ENCODE measurements around the gene KRTAP8-1. TPM values are rescaled to one million over a fixed set of nuclear protein-coding genes. Genes with fewer than 3 reads are reported as not detected.

The KRTAP8-1 gene
- polyA plus RNA-seq, 4 donors = not detected

DNA sequence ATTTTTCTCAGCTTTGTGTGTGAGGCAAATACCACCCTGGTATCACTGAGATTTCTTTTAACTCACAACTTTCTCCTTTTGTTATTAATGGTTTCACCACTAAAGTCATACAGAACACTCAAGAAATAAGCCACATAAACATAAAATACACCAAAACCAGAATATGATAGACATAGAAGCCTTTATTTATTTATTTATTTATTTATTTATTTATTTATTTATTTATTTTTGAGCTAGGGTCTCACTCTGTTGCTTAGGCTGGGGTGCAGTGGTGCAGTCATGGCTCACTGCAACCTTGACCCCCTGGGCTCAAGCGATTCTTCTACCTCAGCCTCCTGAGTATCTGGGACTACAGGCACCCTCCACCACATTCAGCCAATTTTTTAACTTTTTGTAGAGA is 12.5 kb downstream of the KRTAP8-1 start:
- WGBS, 3 donors = 84 to 93% (median 92%) methylated on average over 1 of the region's 1 CpG

DNA sequence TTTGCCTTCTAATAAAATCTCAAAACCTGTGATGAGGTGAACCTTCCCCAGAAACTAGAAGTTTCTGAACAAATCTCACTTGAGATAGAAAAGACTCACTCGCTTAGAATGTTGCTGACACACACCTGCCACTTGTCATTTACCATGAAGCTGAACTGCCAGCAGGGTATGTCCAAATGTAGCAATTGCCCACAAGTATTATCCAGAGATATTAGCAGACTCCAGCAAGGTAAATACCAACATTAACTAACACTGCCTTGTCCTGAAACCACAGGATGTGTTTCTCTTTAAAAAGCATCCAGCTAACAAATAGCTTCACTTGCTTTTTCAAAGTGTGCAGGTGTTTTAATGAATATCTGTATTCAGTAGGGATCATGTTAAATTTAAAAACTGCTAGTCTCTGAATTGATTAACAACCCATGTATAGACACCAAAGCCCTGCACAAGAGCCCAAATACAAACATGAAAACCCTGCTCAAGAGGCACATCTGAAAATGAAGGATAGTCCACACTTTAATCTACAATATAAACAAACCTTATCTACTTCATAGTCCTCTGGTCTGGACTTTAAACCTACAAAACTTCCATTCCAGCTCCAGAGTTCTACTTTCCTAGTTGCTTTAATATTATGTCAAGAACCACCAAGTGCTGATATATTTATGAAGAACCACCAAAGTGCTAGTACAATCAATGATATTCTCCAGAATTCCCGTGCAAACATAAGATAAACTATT is 19.3 kb downstream of the KRTAP8-1 start:
- Histone ChIP-seq H3K27ac (ENCODE audit: low read depth in 1 of 3, low read length in 2 of 3) (no peak overlapping the region), H3K9me3 (ENCODE audit: control insufficient read depth in 2 of 2, insufficient read depth in 1 of 2, low read depth in 1 of 2, low read length in 1 of 2) (peaks cover 0 to 2% of the 10 kb centered on the region in 2 donors), H3K27me3 (ENCODE audit: control insufficient read depth in 3 of 3, insufficient read depth in 3 of 3, low read length in 3 of 3) (no peaks in the 10 kb centered on the region), H3K4me1 (ENCODE audit: control insufficient read depth in 3 of 3, insufficient read depth in 2 of 3, low read depth in 1 of 3, low read length in 2 of 3) (no peaks in the 10 kb centered on the region), H3K4me3 (ENCODE audit: low read depth in 1 of 3, low read length in 3 of 3) (no peak overlapping the region), H3K36me3 (ENCODE audit: control insufficient read depth in 3 of 3, insufficient read depth in 2 of 3, low read depth in 1 of 3, low read length in 3 of 3) (no peaks in the 10 kb centered on the region)
- 16 to 37% (median 20%) methylated on average over 2 of the region's 2 CpGs for WGBS, 3 donors
- DNase-seq (peak; percentile 4 to 8), FAIRE-seq (no peak)

More for the DNA sequence above, 12.5 kb downstream of the KRTAP8-1 start:
- no peak for FAIRE-seq
- no peaks in the 10 kb centered on the region for H3K4me1 ChIP-seq (ENCODE audit: control insufficient read depth in 3 of 3, insufficient read depth in 2 of 3, low read depth in 1 of 3, low read length in 2 of 3)
- no peak overlapping the region for H3K4me3 ChIP-seq (ENCODE audit: low read depth in 1 of 3, low read length in 3 of 3)
- H3K27me3 ChIP-seq (ENCODE audit: control insufficient read depth in 3 of 3, insufficient read depth in 3 of 3, low read length in 3 of 3) = no peaks in the 10 kb centered on the region
- peaks cover 0 to 1% of the 10 kb centered on the region in 2 donors for H3K9me3 ChIP-seq (ENCODE audit: control insufficient read depth in 2 of 2, insufficient read depth in 1 of 2, low read depth in 1 of 2, low read length in 1 of 2)
- no peak overlapping the region for H3K27ac ChIP-seq (ENCODE audit: low read depth in 1 of 3, low read length in 2 of 3)
- H3K36me3 ChIP-seq (ENCODE audit: control insufficient read depth in 3 of 3, insufficient read depth in 2 of 3, low read depth in 1 of 3, low read length in 3 of 3) = no peaks in the 10 kb centered on the region
- no peak for DNase-seq

GRCh38 chr21:30779249-30779648 is 33.8 kb downstream of the KRTAP8-1 start:
- Histone ChIP-seq H3K36me3 (ENCODE audit: control insufficient read depth in 3 of 3, insufficient read depth in 2 of 3, low read depth in 1 of 3, low read length in 3 of 3) (no peaks in the 10 kb centered on the region), H3K27me3 (ENCODE audit: control insufficient read depth in 3 of 3, insufficient read depth in 3 of 3, low read length in 3 of 3) (no peaks in the 10 kb centered on the region), H3K4me3 (ENCODE audit: low read depth in 1 of 3, low read length in 3 of 3) (no peak overlapping the region), H3K27ac (ENCODE audit: low read depth in 1 of 3, low read length in 2 of 3) (no peak overlapping the region), H3K9me3 (ENCODE audit: control insufficient read depth in 2 of 2, insufficient read depth in 1 of 2, low read depth in 1 of 2, low read length in 1 of 2) (no peaks in the 10 kb centered on the region), H3K4me1 (ENCODE audit: control insufficient read depth in 3 of 3, insufficient read depth in 2 of 3, low read depth in 1 of 3, low read length in 2 of 3) (no peaks in the 10 kb centered on the region)
- 84 to 97% (median 92%) methylated on average over 1 of the region's 1 CpG for WGBS, 3 donors
- peak in 1 of 2 donors; percentile 1 for DNase-seq
- no peak for FAIRE-seq

DNA sequence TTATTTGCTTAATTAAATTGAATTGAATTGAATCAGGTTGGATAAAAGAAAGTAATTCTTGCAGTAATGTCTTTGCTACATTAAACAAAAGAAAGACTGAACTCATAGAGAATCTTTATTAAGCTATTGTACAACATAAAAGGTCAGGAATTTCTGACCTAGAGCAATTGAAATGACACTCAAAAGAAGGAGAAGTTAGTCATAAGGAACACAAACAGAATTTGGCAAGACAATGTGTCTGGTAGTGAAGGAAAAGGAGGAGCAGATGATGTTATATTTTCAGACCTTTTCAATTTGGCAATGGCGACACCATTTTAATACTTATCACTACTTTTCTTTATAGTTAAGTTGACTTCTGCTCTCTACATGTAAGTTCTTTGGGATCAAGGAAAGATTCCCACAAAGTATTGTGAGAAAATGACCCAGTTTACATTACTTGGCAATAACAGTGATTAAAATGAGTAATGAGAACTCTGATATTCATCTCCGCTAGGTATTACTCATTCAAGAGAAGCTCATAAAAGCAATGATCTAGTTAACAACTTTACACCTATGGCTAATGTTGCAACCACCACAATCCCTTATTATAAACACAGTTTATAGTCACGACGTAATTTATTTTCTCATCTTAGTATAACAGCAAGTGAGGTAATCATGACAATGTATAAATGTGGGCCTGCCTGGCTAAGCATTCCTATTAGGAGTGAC is 43.2 kb downstream of the KRTAP8-1 start:
- H3K9me3 ChIP-seq (ENCODE audit: control insufficient read depth in 2 of 2, insufficient read depth in 1 of 2, low read depth in 1 of 2, low read length in 1 of 2) = no peaks in the 10 kb centered on the region
- no peaks in the 10 kb centered on the region for H3K36me3 ChIP-seq (ENCODE audit: control insufficient read depth in 3 of 3, insufficient read depth in 2 of 3, low read depth in 1 of 3, low read length in 3 of 3)
- no peak overlapping the region for H3K4me3 ChIP-seq (ENCODE audit: low read depth in 1 of 3, low read length in 3 of 3)
- H3K27me3 ChIP-seq (ENCODE audit: control insufficient read depth in 3 of 3, insufficient read depth in 3 of 3, low read length in 3 of 3) = no peaks in the 10 kb centered on the region
- 91 to 94% (median 93%) methylated on average over 4 of the region's 4 CpGs for WGBS, 3 donors
- FAIRE-seq (no peak), DNase-seq (no peak)
- no peaks in the 10 kb centered on the region for H3K4me1 ChIP-seq (ENCODE audit: control insufficient read depth in 3 of 3, insufficient read depth in 2 of 3, low read depth in 1 of 3, low read length in 2 of 3)
- H3K27ac ChIP-seq (ENCODE audit: low read depth in 1 of 3, low read length in 2 of 3) = no peak overlapping the region

Other genes with a start within 250 kb of the KRTAP8-1 start
- gene KRTAP22-2, start 222.9 kb downstream of the KRTAP8-1 start, polyA plus RNA-seq = not detected
- not detected for gene KRTAP6-3, start 220.8 kb downstream of the KRTAP8-1 start, polyA plus RNA-seq
- gene KRTAP6-2, start 214.4 kb downstream of the KRTAP8-1 start, polyA plus RNA-seq = not detected
- not detected for gene KRTAP22-1, start 212.2 kb downstream of the KRTAP8-1 start, polyA plus RNA-seq
- gene KRTAP6-1, start 199.3 kb downstream of the KRTAP8-1 start, polyA plus RNA-seq = not detected
- gene KRTAP20-1, start 196.8 kb downstream of the KRTAP8-1 start, polyA plus RNA-seq = not detected
- not detected for gene KRTAP20-4, start 192.6 kb downstream of the KRTAP8-1 start, polyA plus RNA-seq
- not detected for gene KRTAP20-2, start 178.1 kb downstream of the KRTAP8-1 start, polyA plus RNA-seq
- gene KRTAP20-3, start 170.4 kb downstream of the KRTAP8-1 start, polyA plus RNA-seq = not detected
- not detected for gene KRTAP21-3, start 94.5 kb downstream of the KRTAP8-1 start, polyA plus RNA-seq
- gene KRTAP21-2, start 66.0 kb downstream of the KRTAP8-1 start, polyA plus RNA-seq = not detected
- gene KRTAP21-1, start 57.8 kb downstream of the KRTAP8-1 start, polyA plus RNA-seq = not detected
- gene KRTAP7-1, start 16.5 kb upstream of the KRTAP8-1 start, polyA plus RNA-seq = not detected
- not detected for gene KRTAP11-1, start 68.3 kb upstream of the KRTAP8-1 start, polyA plus RNA-seq
- gene KRTAP19-8, start 225.2 kb upstream of the KRTAP8-1 start, polyA plus RNA-seq = not detected

Measured in small intestine (tissue), 7 donors.